GM19043 (cell line): ENCODE measurements around the gene BRMS1L.
A peak's percentile ranks its signal among the peaks of the same experiment; 100 is the strongest.
"Not testable (repeated sequence)": the region's sequence is repeated elsewhere in the genome, so short reads cannot be mapped to it uniquely, and the experiment has no call there.

Source experiments
- ATAC-seq: cut with Tn5 transposase; IDR thresholded peaks from one replicate; pipeline ENCODE4 v1.9.1; 2021; ENCODE audit warnings: low read depth; ENCODE audit not compliant: unreplicated experiment

BRMS1L gene, protein sequence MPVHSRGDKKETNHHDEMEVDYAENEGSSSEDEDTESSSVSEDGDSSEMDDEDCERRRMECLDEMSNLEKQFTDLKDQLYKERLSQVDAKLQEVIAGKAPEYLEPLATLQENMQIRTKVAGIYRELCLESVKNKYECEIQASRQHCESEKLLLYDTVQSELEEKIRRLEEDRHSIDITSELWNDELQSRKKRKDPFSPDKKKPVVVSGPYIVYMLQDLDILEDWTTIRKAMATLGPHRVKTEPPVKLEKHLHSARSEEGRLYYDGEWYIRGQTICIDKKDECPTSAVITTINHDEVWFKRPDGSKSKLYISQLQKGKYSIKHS

DNA sequence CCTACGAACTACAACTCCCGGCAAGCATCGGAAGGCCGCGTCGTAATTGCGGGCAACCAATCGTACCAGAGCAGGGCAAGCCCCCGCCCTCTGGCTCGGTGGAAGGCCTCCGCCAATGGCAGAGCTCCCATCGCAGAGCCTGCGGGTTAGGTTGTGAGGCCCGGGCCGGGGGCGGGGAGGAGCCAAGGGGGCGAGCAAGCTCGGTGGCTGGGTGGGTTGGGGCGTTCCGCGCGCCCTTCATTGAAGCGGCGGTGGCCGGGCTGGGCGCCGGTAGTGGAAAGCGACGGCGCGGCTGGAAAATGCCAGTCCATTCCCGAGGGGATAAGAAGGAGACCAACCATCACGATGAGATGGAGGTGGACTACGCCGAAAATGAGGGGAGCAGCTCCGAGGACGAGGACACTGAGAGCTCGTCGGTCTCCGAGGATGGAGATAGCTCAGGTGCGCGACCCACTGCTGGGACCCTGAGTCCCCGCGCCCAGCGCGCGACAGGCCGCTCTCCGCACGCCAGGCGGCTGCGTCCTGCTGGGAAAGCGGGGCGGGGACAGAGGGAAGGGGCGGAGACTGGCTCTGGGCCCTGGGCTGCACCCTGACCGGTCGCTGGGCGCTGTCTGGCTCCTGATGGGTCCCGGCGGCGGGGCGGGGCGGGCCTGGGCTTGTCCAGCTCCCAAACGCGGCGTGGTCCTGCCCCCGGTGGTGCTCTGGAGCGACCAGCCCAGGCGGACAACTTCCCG, at the start of gene BRMS1L:
BRMS1L (plus strand) TSS at position 121 of the 734 bp plus-strand sequence; CDS start at position 300, 179 bp downstream.
- ATAC-seq, result peak; percentile 95

GRCh38 chr14:35776823-35777222, 49.3 kb upstream of the BRMS1L start:
- no peak for ATAC-seq

- not testable (repeated sequence) for ATAC-seq
These were observed 48.6 kb upstream of the BRMS1L start for GRCh38 chr14:35777550-35777949.

DNA sequence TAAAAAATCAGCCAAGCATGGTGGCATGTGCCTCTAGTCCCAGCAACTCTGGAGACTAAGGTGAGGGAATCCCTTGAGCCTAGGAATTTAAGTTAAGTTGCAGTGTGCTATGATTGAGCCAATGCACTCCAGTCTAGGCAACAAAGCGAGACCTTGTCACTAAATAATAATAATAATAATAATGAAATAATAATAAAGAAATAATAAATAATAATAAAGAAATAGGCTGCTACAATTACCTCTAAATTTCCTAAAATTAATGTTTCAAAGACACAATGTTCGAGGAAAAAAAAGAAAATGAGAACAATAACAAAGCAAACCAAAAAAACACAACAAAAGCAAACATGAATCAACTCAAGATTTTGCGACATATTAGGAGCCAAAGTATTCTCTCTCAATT, 46.8 kb upstream of the BRMS1L start:
- no peak for ATAC-seq

- no peak for ATAC-seq
These were observed 42.4 kb upstream of the BRMS1L start for GRCh38 chr14:35783699-35784098.

DNA sequence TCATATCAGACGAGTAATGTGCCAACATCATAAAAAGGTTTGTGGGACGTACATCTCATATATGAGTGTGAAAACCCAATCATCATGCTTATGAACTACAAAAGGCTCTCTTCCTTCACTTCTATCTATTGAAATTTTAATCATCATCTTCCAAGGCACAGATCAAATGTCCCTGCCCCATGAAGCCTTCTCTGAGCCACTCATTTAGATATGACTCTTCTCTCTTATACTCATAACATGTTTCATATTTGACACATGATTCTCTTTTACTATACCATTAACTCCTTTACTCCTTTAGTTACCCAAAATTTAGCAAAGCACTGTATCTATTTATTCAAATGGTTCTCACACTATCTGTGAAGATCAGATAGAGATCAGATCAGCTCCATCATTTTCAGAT, 39.3 kb upstream of the BRMS1L start:
- ATAC-seq, result no peak

DNA sequence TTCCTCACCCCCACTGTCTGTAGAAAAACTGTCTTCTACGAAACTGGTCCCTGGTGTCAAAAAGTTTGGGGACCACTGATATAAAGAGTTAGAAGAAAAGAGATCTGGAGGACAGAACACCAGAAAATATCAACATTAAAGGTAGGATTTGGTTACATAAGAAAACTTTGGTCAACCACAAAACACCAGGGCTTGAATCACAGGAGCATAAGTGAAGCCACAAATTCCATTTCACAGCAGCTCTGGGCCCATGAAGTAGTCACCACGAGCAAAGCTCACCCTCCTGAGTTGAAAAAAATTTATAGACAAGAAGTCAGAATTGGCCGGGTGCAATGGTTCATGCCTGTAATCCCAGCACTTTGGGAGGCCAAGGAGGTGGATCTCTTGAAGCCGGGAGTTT, 36.5 kb upstream of the BRMS1L start:
- ATAC-seq, result no peak

DNA sequence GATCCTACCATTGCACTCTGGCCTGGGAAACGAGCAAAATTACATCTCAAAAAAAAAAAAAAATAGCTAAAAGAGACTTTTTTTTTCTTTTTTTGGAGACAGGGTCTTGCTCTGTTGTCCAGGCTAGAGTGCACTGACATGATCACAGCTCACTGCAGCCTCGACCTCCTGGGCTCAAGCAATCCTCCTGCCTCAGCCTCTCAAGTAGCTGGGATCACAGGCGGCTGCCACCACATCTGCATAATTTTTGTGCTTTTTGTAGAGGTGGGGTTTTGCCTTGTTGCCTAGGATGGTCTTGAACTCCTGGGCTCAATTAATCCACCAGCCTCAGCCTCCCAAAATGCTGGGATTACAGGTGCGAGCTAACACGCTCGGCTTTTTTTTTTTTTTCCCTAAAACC, 28.3 kb upstream of the BRMS1L start:
- ATAC-seq, result no peak

- no peak for ATAC-seq
These were observed 19.9 kb upstream of the BRMS1L start for GRCh38 chr14:35806006-35806907.

GRCh38 chr14:35807131-35807961, 18.8 kb upstream of the BRMS1L start:
- ATAC-seq, result no peak

GRCh38 chr14:35808076-35808637, 18.0 kb upstream of the BRMS1L start:
- ATAC-seq, result no peak

DNA sequence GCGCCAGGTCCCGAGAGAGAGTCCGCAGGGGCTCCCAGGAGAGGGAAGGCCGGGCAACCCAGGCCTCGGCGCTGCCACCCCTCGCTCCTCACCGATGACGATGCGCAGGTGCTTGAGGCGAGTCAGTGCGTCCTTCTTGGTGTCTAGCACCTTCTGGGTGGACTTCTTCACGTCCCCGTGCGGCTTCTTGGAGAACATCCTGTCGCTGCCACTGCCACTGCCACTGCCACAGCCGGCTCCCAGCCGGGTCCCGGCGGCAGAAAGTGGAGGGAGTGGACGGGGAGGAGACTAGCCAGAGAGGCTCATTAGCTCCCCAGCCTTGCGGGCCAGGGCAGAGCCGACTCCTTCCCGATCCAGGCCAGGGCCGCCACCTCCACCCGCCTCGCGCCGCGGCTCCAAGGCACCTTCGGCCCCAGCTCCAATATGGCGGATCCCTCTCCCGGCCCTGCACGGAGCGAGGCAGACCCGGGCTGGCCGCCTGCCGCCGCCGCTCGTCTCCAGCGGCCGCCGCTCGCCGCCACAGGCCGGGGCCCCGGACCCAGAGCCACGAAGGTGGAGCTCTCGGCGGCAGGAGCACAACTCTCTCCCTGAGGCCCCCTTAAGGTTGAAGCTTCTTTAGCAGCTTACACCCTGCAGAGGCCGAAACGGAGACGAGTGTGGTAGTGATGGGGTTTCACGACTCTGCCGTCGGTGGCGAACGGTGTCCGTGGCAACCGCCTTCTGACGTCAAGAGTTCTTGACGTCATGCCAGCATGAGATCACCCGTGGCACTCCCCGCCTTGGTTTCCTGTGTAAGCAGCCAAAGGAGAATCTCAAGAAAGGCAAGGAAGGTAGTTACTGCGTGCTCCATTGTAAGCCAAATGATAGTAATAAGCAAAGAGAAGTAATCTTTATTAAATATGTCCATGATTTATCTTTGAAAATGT, 17.2 kb upstream of the BRMS1L start, which contains the start of gene RALGAPA1:
RALGAPA1 (minus strand) TSS at position 658 of the 926 bp plus-strand sequence; CDS start at position 198, 460 bp downstream.
- ATAC-seq, result peak; percentile 94

DNA sequence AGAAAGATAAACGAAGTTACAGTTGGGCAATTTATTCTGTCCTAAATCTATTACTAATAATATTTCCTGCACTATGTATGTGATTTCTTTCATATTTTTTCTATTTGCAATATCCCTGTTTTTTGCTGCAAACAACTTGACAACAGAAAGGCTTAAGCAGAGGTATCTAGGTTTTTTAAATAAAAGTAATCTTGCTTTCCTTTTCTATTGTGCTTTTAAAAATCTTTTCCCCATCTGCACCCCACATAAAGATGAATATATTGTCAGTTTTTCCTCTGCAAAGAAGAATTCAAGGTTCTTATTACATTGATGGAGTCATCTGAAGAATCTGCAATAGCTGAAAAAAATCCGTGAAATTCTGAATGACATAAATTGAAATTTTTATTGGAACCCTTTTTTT, 16.5 kb upstream of the BRMS1L start:
- ATAC-seq, result no peak

GRCh38 chr14:35810963-35811362, 15.2 kb upstream of the BRMS1L start:
- no peak for ATAC-seq

DNA sequence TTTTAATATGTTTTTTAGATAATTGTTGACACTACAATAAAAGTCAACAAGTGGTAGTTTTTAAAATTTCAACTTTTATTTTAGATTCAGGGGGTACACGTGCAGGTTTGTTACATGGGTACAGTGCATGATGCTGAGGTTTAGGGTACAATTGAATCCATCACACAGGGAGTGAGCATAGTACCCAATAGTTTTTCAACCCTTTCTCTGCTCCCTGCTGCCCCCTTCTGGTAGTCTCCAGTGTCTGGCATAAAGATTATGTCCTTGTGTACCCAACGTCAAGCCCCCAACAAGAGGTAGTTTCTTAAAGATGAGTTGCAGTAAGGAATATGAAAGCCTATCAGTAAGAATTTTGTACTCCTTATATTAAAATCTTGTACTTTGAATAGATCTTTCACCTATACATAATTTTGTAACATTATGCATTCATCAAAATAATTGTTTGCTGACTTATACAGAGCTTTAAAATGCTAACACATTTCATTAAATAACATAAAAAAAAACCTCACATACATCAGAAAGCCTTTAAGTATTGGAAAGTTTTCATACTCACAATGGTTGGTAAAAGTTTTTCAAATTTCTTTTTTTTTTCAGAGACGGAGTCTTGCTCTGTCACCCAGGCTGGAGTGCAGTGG, 11.7 kb upstream of the BRMS1L start:
- ATAC-seq, result peak; percentile 61

DNA sequence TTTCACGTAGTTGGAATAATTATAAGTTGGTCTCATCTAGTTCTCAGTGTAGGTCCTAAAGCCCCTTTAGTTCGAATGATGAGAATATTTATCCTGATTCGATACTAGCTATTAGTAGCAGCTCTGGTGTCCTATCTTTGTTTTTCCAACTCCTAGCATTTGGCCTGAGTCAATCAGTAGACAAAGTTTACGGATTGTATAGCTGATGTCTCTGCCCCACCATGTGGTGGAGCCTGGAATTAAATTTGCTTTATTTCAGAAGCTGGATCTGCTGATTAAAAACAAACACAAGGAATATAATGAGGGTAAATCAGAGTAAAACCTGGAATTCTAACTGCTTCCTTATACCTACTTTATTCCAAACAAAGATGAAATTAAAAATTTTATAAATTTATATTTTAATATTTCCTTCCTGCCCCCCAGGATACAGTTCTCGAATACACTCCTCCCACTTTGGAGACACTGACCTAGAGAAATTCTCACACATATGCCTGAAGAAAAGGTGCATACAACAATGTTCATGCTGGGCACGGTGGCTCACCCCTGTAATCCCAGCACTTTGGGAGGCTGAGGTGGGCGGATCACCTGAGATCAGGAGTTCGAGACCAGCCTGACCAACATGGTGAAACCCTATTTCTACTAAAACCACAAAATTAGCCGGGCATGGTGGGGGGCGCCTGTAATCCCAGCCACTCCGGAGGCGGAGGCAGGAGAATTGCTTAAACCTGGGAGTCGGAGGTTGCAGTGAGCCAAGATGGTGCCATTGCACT, 7.6 kb upstream of the BRMS1L start:
- no peak for ATAC-seq
